Measurements from ENCODE around the gene FAM9C.

Gene FAM9C

GRCh38 chrX:13007519-13008188 lies 36.8 kb downstream of the FAM9C start:
- no peak for DNase-seq (ENCODE audit: low spot score)

- DNase-seq (ENCODE audit: low spot score) = no peak
Measured at GRCh38 chrX:13005661-13006473, 38.6 kb downstream of the FAM9C start.

- DNase-seq (ENCODE audit: low spot score) = no peak
Measured at GRCh38 chrX:13001961-13002671, 42.3 kb downstream of the FAM9C start.

GRCh38 chrX:13001097-13001496 lies 43.3 kb downstream of the FAM9C start:
- no peak for DNase-seq (ENCODE audit: low spot score)

- no peak for DNase-seq (ENCODE audit: low spot score)
Measured at GRCh38 chrX:13000301-13000811, 44.1 kb downstream of the FAM9C start.

GRCh38 chrX:12999422-12999821 lies 45.0 kb downstream of the FAM9C start:
- no peak for DNase-seq (ENCODE audit: low spot score)

- no peak for DNase-seq (ENCODE audit: low spot score)
Measured at GRCh38 chrX:12997906-12998687, 46.3 kb downstream of the FAM9C start.

- no peak for DNase-seq (ENCODE audit: low spot score)
Measured at GRCh38 chrX:12996934-12997435, 47.4 kb downstream of the FAM9C start.

GRCh38 chrX:12994321-12994720 lies 50.1 kb downstream of the FAM9C start:
- no peak for DNase-seq (ENCODE audit: low spot score)

GRCh38 chrX:12993826-12994225 lies 50.6 kb downstream of the FAM9C start:
- DNase-seq (ENCODE audit: low spot score) = no peak

- DNase-seq (ENCODE audit: low spot score) = no peak
Measured at GRCh38 chrX:12992544-12993118, 51.8 kb downstream of the FAM9C start.

- no peak for DNase-seq (ENCODE audit: low spot score)
Measured at GRCh38 chrX:12991575-12991974, 52.8 kb downstream of the FAM9C start.

GRCh38 chrX:12989461-12989860 lies 55.0 kb downstream of the FAM9C start:
- no peak for DNase-seq (ENCODE audit: low spot score)

GRCh38 chrX:12988797-12989196 lies 55.6 kb downstream of the FAM9C start:
- DNase-seq (ENCODE audit: low spot score) = no peak

GRCh38 chrX:12987900-12988594 lies 56.4 kb downstream of the FAM9C start:
- no peak for DNase-seq (ENCODE audit: low spot score)

GRCh38 chrX:12987340-12987739 lies 57.1 kb downstream of the FAM9C start:
- DNase-seq (ENCODE audit: low spot score) = no peak

GRCh38 chrX:12986886-12987285 lies 57.5 kb downstream of the FAM9C start:
- no peak for DNase-seq (ENCODE audit: low spot score)

- DNase-seq (ENCODE audit: low spot score) = no peak
Measured at GRCh38 chrX:12986164-12986779, 58.1 kb downstream of the FAM9C start.
